Gastroesophageal sphincter (tissue), 4 donors: ENCODE results near the gene HECTD4. TPM values are rescaled to one million over a fixed set of nuclear protein-coding genes. Genes with fewer than 3 reads are reported as not detected.

Experiments used
- ATAC-seq: fragments of 150-250 bp; one replicate; pipeline ENCODE4 v1.9.1; 2016; ENCODE audit warnings: mild to moderate bottlenecking, moderate library complexity
- H3K27ac ChIP-seq, 4 donors: fragments of 200-600 bp; sonication (generic) in 3 of 4; 1 replicate in 3 of 4; 2 replicates in 1 of 4; pipeline ENCODE4 v1.5.1; 2016 to 2019
- H3K27me3 ChIP-seq: fragments of 200-600 bp; sonication (generic); one replicate; pipeline ENCODE4 v1.5.1; 2019
- H3K36me3 ChIP-seq, 2 donors: fragments of 200-600 bp; sonication (generic); one replicate each; pipeline ENCODE4 v1.5.1; 2019; ENCODE audit warnings: control low read depth in 1 of 2
- H3K4me1 ChIP-seq, 3 donors: fragments of 200-600 bp; sonication (generic); 1 replicate in 2 of 3; 2 replicates in 1 of 3; pipeline ENCODE4 v1.5.1; 2016 to 2019; ENCODE audit warnings: control low read depth in 2 of 3
- H3K4me3 ChIP-seq, 2 donors: fragments of 200-600 bp; sonication (generic); one replicate each; pipeline ENCODE4 v1.5.1; 2019; ENCODE audit warnings: mild to moderate bottlenecking in 1 of 2, moderate library complexity in 1 of 2
- H3K9me3 ChIP-seq, 3 donors: fragments of 200-600 bp; sonication (generic); one replicate each; pipeline ENCODE4 v1.5.1; 2017 to 2019; ENCODE audit warnings: control low read depth in 2 of 3
- EP300 ChIP-seq: sonication (generic); formaldehyde crosslinking; IDR thresholded peaks from one replicate; pipeline ENCODE4 v1.6.1; 2017; ENCODE audit warnings: antibody characterized with exemption, mild to moderate bottlenecking
- POLR2A ChIP-seq, 2 donors: fragments of 450-650 bp; IDR thresholded peaks; one replicate each; pipeline ENCODE4 v1.6.1; 2017; ENCODE audit warnings: antibody characterized with exemption in 2 of 2, mild to moderate bottlenecking in 2 of 2, moderate library complexity in 1 of 2
- POLR2AphosphoS5 ChIP-seq: sonication (generic); formaldehyde crosslinking; IDR thresholded peaks from one replicate; pipeline ENCODE4 v1.6.1; 2017; ENCODE audit warnings: antibody characterized with exemption
- WGBS, 2 donors: methylation state at CpG; one replicate each; pipeline ENCODE4 v1.1.5; 2018; ENCODE audit warnings: low coverage in 1 of 2; 5-methylcytosine and 5-hydroxymethylcytosine counted together
- total RNA-seq, 4 donors: library from RNA; depleted of rRNA; stranded (reverse); fragments of >200 nt; gene quantifications; one replicate each; pipeline ENCODE4 v1.1.0, GENCODE V29; 2016
- TF ChIP-seq, protein P1 (sequence below), 4 experiments: fragments of 200-600 bp in 2 of 4; fragments of 450-650 bp in 2 of 4; sonication (generic) in 1 of 4; IDR thresholded peaks; one replicate each; pipeline ENCODE4 v1.5.1; 2017 to 2019; ENCODE audit warnings: antibody characterized with exemption in 4 of 4, mild to moderate bottlenecking in 2 of 4, moderate library complexity in 2 of 4

The HECTD4 gene
- total RNA-seq, 4 donors from 2014 or later = 23.1 to 56.8 (median 42.3) TPM

DNA sequence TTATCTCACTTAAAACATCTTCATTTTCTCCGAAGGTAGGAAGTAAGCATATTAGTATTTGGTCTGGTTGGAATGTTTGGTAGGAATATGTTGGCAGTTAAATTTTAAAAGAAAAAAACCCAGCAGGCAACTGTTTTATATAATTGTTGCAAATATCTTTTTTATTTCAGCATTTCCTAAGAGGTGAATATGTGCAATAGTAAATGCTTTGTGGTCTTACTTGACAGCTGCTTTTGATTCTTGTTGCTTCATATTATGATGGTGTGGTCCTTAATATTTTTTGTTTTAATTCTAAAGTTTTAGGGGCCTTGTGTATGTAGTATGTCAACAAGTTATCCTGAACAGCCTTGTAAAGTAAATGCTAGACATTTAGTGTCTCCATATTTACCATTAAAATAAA is 250.5 kb downstream of the HECTD4 start:
- ATAC-seq = no peak
- Histone ChIP-seq H3K36me3 (peaks cover 2 to 34% of the 10 kb centered on the region in 2 donors), H3K9me3 (no peaks in the 10 kb centered on the region), H3K27ac (peak overlapping the region in 2 of 4 donors; percentile 28 to 58), H3K4me1 (peaks cover 0 to 58% (median 26%) of the 10 kb centered on the region in 3 donors), H3K4me3 (no peak overlapping the region), H3K27me3 (no peaks in the 10 kb centered on the region)
- 30 to 63% methylated on average over 1 of the region's 1 CpG for WGBS, 2 donors
- TF ChIP-seq POLR2A (IDR thresholded peaks at IDR 0.05) (no peak), EP300 (no peak), POLR2AphosphoS5 (no peak)
- TF ChIP-seq, protein P1, sequence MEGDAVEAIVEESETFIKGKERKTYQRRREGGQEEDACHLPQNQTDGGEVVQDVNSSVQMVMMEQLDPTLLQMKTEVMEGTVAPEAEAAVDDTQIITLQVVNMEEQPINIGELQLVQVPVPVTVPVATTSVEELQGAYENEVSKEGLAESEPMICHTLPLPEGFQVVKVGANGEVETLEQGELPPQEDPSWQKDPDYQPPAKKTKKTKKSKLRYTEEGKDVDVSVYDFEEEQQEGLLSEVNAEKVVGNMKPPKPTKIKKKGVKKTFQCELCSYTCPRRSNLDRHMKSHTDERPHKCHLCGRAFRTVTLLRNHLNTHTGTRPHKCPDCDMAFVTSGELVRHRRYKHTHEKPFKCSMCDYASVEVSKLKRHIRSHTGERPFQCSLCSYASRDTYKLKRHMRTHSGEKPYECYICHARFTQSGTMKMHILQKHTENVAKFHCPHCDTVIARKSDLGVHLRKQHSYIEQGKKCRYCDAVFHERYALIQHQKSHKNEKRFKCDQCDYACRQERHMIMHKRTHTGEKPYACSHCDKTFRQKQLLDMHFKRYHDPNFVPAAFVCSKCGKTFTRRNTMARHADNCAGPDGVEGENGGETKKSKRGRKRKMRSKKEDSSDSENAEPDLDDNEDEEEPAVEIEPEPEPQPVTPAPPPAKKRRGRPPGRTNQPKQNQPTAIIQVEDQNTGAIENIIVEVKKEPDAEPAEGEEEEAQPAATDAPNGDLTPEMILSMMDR (IDR thresholded peaks at IDR 0.05) = no peak

DNA sequence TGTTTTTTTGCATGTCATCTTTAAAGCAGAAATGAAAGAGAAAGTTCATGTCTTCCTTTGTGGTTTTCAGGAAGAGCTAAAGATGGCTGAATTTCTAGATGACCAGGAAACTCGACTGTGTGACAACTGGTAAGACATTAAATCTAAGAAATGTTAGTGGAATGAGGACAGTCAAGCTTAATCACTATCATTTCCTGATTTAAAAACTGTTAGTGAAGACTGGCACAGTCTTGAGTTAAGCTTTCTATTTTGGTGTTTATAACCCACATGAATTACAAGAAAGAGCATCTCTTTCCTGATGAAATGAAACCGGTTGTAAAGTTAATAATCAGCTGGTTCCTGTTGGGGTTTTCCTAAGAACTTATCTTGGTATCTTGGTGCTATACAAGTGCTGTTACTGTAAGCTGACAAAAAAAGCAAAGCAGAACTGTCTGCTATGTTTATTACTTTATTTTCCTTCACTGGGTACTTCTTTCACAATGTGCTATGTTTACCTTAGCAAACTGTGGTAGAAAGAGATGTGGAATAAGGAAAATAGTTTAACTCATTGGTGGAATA is 251.7 kb downstream of the HECTD4 start:
- WGBS, 2 donors = 13 to 15% methylated on average over 2 of the region's 2 CpGs
- H3K4me1 ChIP-seq = peaks cover 0 to 65% (median 31%) of the 10 kb centered on the region in 3 donors
- H3K27me3 ChIP-seq = no peaks in the 10 kb centered on the region
- TF ChIP-seq, protein P1 (IDR thresholded peaks at IDR 0.05) = no peak
- TF ChIP-seq POLR2AphosphoS5 (no peak), EP300 (no peak), POLR2A (IDR thresholded peaks at IDR 0.05) (no peak)
- H3K36me3 ChIP-seq = peaks cover 2 to 23% of the 10 kb centered on the region in 2 donors
- H3K9me3 ChIP-seq = no peaks in the 10 kb centered on the region
- H3K4me3 ChIP-seq = peak overlapping the region in 1 of 2 donors; percentile 1
- peak overlapping the region; percentile 18 to 58 (median 40) for H3K27ac ChIP-seq
- ATAC-seq = no peak

GRCh38 chr12:112126911-112127310 is 255.3 kb downstream of the HECTD4 start:
- Histone ChIP-seq H3K36me3 (no peaks in the 10 kb centered on the region), H3K4me1 (peaks cover 4 to 89% (median 41%) of the 10 kb centered on the region in 3 donors), H3K27me3 (no peaks in the 10 kb centered on the region), H3K27ac (peak overlapping the region in 2 of 4 donors; percentile 97 to 98), H3K9me3 (no peaks in the 10 kb centered on the region), H3K4me3 (peak overlapping the region in 1 of 2 donors; percentile 89)
- 72 to 77% methylated on average over 3 to 7 of the region's 7 CpGs for WGBS, 2 donors
- TF ChIP-seq, protein P1 (IDR thresholded peaks at IDR 0.05) = no peak
- TF ChIP-seq EP300 = no peak
- TF ChIP-seq POLR2A (IDR thresholded peaks at IDR 0.05) = no peak
- no peak for TF ChIP-seq POLR2AphosphoS5
- no peak for ATAC-seq

GRCh38 chr12:112126000-112126438 is 256.2 kb downstream of the HECTD4 start:
- H3K4me3 ChIP-seq = peak overlapping the region; percentile 65 to 89
- peaks cover 4 to 89% (median 39%) of the 10 kb centered on the region in 3 donors for H3K4me1 ChIP-seq
- H3K9me3 ChIP-seq = no peaks in the 10 kb centered on the region
- no peaks in the 10 kb centered on the region for H3K36me3 ChIP-seq
- H3K27ac ChIP-seq = peak overlapping the region; percentile 79 to 99 (median 98)
- TF ChIP-seq, protein P1 (IDR thresholded peaks at IDR 0.05) = no peak
- no peak for TF ChIP-seq EP300
- TF ChIP-seq POLR2A (IDR thresholded peaks at IDR 0.05) = no peak
- TF ChIP-seq POLR2AphosphoS5 = no peak
- WGBS, 2 donors = 2% methylated on average over 12 of the region's 25 CpGs; no CpG with 5 or more reads in 1 of the 2 donors
- no peak for ATAC-seq
- H3K27me3 ChIP-seq = no peaks in the 10 kb centered on the region
